DND-41 (cell line): ENCODE data around the gene NGRN.

ENCODE experiments used
- EZH2 ChIP-seq: IDR thresholded peaks from 3 replicates; pipeline ENCODE4 v1.6.1; 2012; ENCODE audit warnings: borderline replicate concordance, low read depth, mild to moderate bottlenecking, moderate library complexity, low read length, inconsistent platforms; ENCODE audit not compliant: severe bottlenecking
- TF ChIP-seq, protein P1 (sequence below): IDR thresholded peaks from 2 replicates; pipeline ENCODE4 v1.5.1; 2012; ENCODE audit warnings: borderline replicate concordance, low read length, moderate library complexity, mild to moderate bottlenecking; ENCODE audit not compliant: poor library complexity, severe bottlenecking; ENCODE audit errors: extremely low read depth

- TF ChIP-seq, protein P1, sequence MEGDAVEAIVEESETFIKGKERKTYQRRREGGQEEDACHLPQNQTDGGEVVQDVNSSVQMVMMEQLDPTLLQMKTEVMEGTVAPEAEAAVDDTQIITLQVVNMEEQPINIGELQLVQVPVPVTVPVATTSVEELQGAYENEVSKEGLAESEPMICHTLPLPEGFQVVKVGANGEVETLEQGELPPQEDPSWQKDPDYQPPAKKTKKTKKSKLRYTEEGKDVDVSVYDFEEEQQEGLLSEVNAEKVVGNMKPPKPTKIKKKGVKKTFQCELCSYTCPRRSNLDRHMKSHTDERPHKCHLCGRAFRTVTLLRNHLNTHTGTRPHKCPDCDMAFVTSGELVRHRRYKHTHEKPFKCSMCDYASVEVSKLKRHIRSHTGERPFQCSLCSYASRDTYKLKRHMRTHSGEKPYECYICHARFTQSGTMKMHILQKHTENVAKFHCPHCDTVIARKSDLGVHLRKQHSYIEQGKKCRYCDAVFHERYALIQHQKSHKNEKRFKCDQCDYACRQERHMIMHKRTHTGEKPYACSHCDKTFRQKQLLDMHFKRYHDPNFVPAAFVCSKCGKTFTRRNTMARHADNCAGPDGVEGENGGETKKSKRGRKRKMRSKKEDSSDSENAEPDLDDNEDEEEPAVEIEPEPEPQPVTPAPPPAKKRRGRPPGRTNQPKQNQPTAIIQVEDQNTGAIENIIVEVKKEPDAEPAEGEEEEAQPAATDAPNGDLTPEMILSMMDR = no peak
- no peak for TF ChIP-seq EZH2
Observed at GRCh38 chr15:90249203-90249863, 16.1 kb upstream of the NGRN start, which contains the start of gene TTLL13.
